PFSK-1 (cell line): ENCODE results near the gene ZNF471.

Experiments used
- FOXP2 ChIP-seq: optimal IDR thresholded peaks from 2 replicates; pipeline ENCODE3; 2011; ENCODE audit warnings: borderline replicate concordance, control low read depth, inconsistent platforms; ENCODE audit not compliant: insufficient read depth; ENCODE audit errors: extremely low read length, extremely low read depth
- POLR2AphosphoS5 ChIP-seq: IDR thresholded peaks from 2 replicates; pipeline ENCODE4 v1.6.1; 2012; ENCODE audit warnings: low read depth, mild to moderate bottlenecking, control low read depth, low read length, moderate library complexity
- REST ChIP-seq, 2 experiments: IDR thresholded peaks; 2 replicates each; pipeline versions ENCODE4 v1.6.1 to v1.8.0; 2011 to 2012; ENCODE audit warnings: low read depth in 2 of 2, low read length in 2 of 2, control low read depth in 1 of 2, inconsistent platforms in 1 of 2, mild to moderate bottlenecking in 1 of 2, moderate library complexity in 1 of 2; ENCODE audit not compliant: insufficient read depth in 1 of 2
- SIN3A ChIP-seq: IDR thresholded peaks from 2 replicates; pipeline ENCODE4 v1.6.1; 2012; ENCODE audit warnings: mild to moderate bottlenecking, low read length, moderate library complexity, borderline replicate concordance; ENCODE audit not compliant: insufficient read depth
- TAF1 ChIP-seq: IDR thresholded peaks from 2 replicates; pipeline ENCODE4 v1.6.1; 2012; ENCODE audit warnings: low read length, control low read depth, borderline replicate concordance; ENCODE audit not compliant: insufficient read depth

ZNF471 gene

GRCh38 chr19:56543776-56544175 lies 36.1 kb downstream of the ZNF471 start:
- TF ChIP-seq FOXP2 (no peak), TAF1 (no peak), REST (IDR thresholded peaks at IDR 0.05; ENCODE audit: insufficient read depth in 1 of 2, low read depth in 2 of 2, low read length in 2 of 2) (no peak), POLR2AphosphoS5 (no peak), SIN3A (no peak)

- TF ChIP-seq SIN3A (no peak), TAF1 (no peak), REST (IDR thresholded peaks at IDR 0.05; ENCODE audit: insufficient read depth in 1 of 2, low read depth in 2 of 2, low read length in 2 of 2) (no peak), POLR2AphosphoS5 (no peak), FOXP2 (no peak)
These were observed 39.9 kb downstream of the ZNF471 start for GRCh38 chr19:56547535-56547934.

- no peak for TF ChIP-seq FOXP2
These were observed 46.7 kb downstream of the ZNF471 start for GRCh38 chr19:56554272-56554869.

GRCh38 chr19:56562766-56563165 lies 55.1 kb downstream of the ZNF471 start:
- no peak for TF ChIP-seq FOXP2
- TF ChIP-seq TAF1, result no peak
- no peak for TF ChIP-seq SIN3A
- no peak for TF ChIP-seq POLR2AphosphoS5
- TF ChIP-seq REST (IDR thresholded peaks at IDR 0.05; ENCODE audit: insufficient read depth in 1 of 2, low read depth in 2 of 2, low read length in 2 of 2), result no peak

- no peak for TF ChIP-seq FOXP2
- TF ChIP-seq TAF1, result no peak
- TF ChIP-seq REST (IDR thresholded peaks at IDR 0.05; ENCODE audit: insufficient read depth in 1 of 2, low read depth in 2 of 2, low read length in 2 of 2), result no peak
- TF ChIP-seq SIN3A, result no peak
- no peak for TF ChIP-seq POLR2AphosphoS5
These were observed 59.2 kb downstream of the ZNF471 start for GRCh38 chr19:56566904-56567273.
